ENCODE measurements around the gene GJC1. TPM values are rescaled to one million over a fixed set of nuclear protein-coding genes. Genes with fewer than 3 reads are reported as not detected.

Gene GJC1
- total RNA-seq, 1 donor from 2014 or later = 57.1 TPM

- Mint-ChIP-seq H3K4me1 (no peaks in the 10 kb centered on the region), H3K9me3 (no peaks in the 10 kb centered on the region), H3K27me3 (ENCODE audit: low read depth) (no peaks in the 10 kb centered on the region), H3K27ac (no peak overlapping the region), H3K36me3 (peaks cover 15% of the 10 kb centered on the region), H3K4me3 (no peak overlapping the region)
- TF ChIP-seq CTCF (IDR thresholded peaks at IDR 0.05; ENCODE audit: unreplicated experiment) = no peak
- no peak for DNase-seq (ENCODE audit: low spot score in 2 of 2, unreplicated experiment in 2 of 2)
Observed at GRCh38 chr17:44797802-44798201, 32.3 kb downstream of the GJC1 start.

GRCh38 chr17:44796731-44797130 lies 33.4 kb downstream of the GJC1 start:
- no peak for TF ChIP-seq CTCF (IDR thresholded peaks at IDR 0.05; ENCODE audit: unreplicated experiment)
- H3K27me3 Mint-ChIP-seq (ENCODE audit: low read depth) = no peaks in the 10 kb centered on the region
- no peak for DNase-seq (ENCODE audit: low spot score in 2 of 2, unreplicated experiment in 2 of 2)
- H3K4me1 Mint-ChIP-seq = no peaks in the 10 kb centered on the region
- H3K27ac Mint-ChIP-seq = no peak overlapping the region
- H3K9me3 Mint-ChIP-seq = no peaks in the 10 kb centered on the region
- peaks cover 9% of the 10 kb centered on the region for H3K36me3 Mint-ChIP-seq
- no peak overlapping the region for H3K4me3 Mint-ChIP-seq

- Mint-ChIP-seq H3K27me3 (ENCODE audit: low read depth) (no peaks in the 10 kb centered on the region), H3K4me1 (no peaks in the 10 kb centered on the region), H3K4me3 (no peak overlapping the region), H3K9me3 (no peaks in the 10 kb centered on the region), H3K36me3 (peaks cover 3% of the 10 kb centered on the region), H3K27ac (no peak overlapping the region)
- no peak for TF ChIP-seq CTCF (IDR thresholded peaks at IDR 0.05; ENCODE audit: unreplicated experiment)
- DNase-seq (ENCODE audit: low spot score in 2 of 2, unreplicated experiment in 2 of 2) = no peak
Observed at GRCh38 chr17:44795928-44796327, 34.2 kb downstream of the GJC1 start.

- Mint-ChIP-seq H3K4me3 (no peak overlapping the region), H3K4me1 (no peaks in the 10 kb centered on the region), H3K27me3 (ENCODE audit: low read depth) (no peaks in the 10 kb centered on the region), H3K36me3 (peaks cover 3% of the 10 kb centered on the region), H3K9me3 (no peaks in the 10 kb centered on the region), H3K27ac (peak overlapping the region; percentile 25)
- TF ChIP-seq CTCF (IDR thresholded peaks at IDR 0.05; ENCODE audit: unreplicated experiment) = no peak
- no peak for DNase-seq (ENCODE audit: low spot score in 2 of 2, unreplicated experiment in 2 of 2)
Observed at GRCh38 chr17:44795421-44795820, 34.7 kb downstream of the GJC1 start.

- Mint-ChIP-seq H3K27me3 (ENCODE audit: low read depth) (no peaks in the 10 kb centered on the region), H3K4me1 (no peaks in the 10 kb centered on the region), H3K4me3 (no peak overlapping the region), H3K36me3 (peaks cover 3% of the 10 kb centered on the region), H3K9me3 (no peaks in the 10 kb centered on the region), H3K27ac (peak overlapping the region; percentile 67)
- no peak for TF ChIP-seq CTCF (IDR thresholded peaks at IDR 0.05; ENCODE audit: unreplicated experiment)
- no peak for DNase-seq (ENCODE audit: low spot score in 2 of 2, unreplicated experiment in 2 of 2)
Observed at GRCh38 chr17:44794851-44795413, 35.2 kb downstream of the GJC1 start.
